WTC11 (cell line): ENCODE results near the gene ALG1L2. TPM values are rescaled to one million over a fixed set of nuclear protein-coding genes. Genes with fewer than 3 reads are reported as not detected.

Experiments
- ATAC-seq: fragments of 200-7000 bp; cut with Tn5 transposase; 2 replicates; pipeline ENCODE4 v1.10.0; 2021; ENCODE audit warnings: mild to moderate bottlenecking, moderate library complexity
- Bru-seq: library from RNA; stranded (reverse); fragments of 400-500 nt; gene quantifications from one replicate; lab custom pipeline; 2021; lab: Mats Ljungman, UMichigan
- CTCF ChIA-PET: fragments of 300-600 bp; sonication (Branson Sonifier 250); formaldehyde crosslinking; loops from one replicate; lab custom pipeline; 2021; ENCODE audit warnings: antibody characterized with exemption; lab: Charles Lee
- POLR2A ChIA-PET: fragments of 350-600 bp; sonication (Branson Sonifier 250); formaldehyde crosslinking; loops from one replicate; lab custom pipeline; 2021; ENCODE audit warnings: antibody characterized with exemption; lab: Charles Lee
- DNase-seq: peaks from one replicate; pipeline ENCODE4 v3.0.0; 2021; ENCODE audit warnings: low spot score
- H3K27ac Mint-ChIP-seq: 2 replicates; pipeline ENCODE4 v1.8.0; 2021; ENCODE audit warnings: mixed read lengths
- H3K27me3 Mint-ChIP-seq: 2 replicates; pipeline ENCODE4 v1.8.0; 2021; ENCODE audit warnings: low read depth, mild to moderate bottlenecking, moderate library complexity, mixed read lengths
- H3K36me3 Mint-ChIP-seq: 2 replicates; pipeline ENCODE4 v1.8.0; 2021; ENCODE audit warnings: mixed read lengths
- H3K4me1 Mint-ChIP-seq: 2 replicates; pipeline ENCODE4 v1.8.0; 2022; ENCODE audit warnings: mixed read lengths
- H3K4me3 Mint-ChIP-seq: 2 replicates; pipeline ENCODE4 v1.8.0; 2021; ENCODE audit warnings: mild to moderate bottlenecking, moderate library complexity, mixed read lengths
- H3K9me3 Mint-ChIP-seq: 2 replicates; pipeline ENCODE4 v1.8.0; 2021; ENCODE audit warnings: mixed read lengths
- CBFB ChIP-seq: sonication (generic); formaldehyde crosslinking; IDR thresholded peaks from 2 replicates; pipeline ENCODE4 v1.8.1; 2022; ENCODE audit warnings: mild to moderate bottlenecking, low read depth, missing genetic modification reagents
- CDX4 ChIP-seq: fragments of 250-450 bp; sonication (Bioruptor Pico); IDR thresholded peaks from 2 replicates; pipeline ENCODE4 v1.9.0; 2021; ENCODE audit warnings: moderate library complexity, mild to moderate bottlenecking, inconsistent platforms, borderline replicate concordance
- E2F1 ChIP-seq: sonication (generic); formaldehyde crosslinking; IDR thresholded peaks from 2 replicates; pipeline ENCODE4 v1.8.0; 2022; ENCODE audit warnings: mild to moderate bottlenecking, missing genetic modification reagents
- GRHL2 ChIP-seq: fragments of 250-450 bp; sonication (Bioruptor Pico); IDR thresholded peaks from 2 replicates; pipeline ENCODE4 v1.8.0; 2022; ENCODE audit warnings: mild to moderate bottlenecking, moderate library complexity; ENCODE audit not compliant: insufficient replicate concordance, severe bottlenecking
- NFATC4 ChIP-seq: fragments of 250-450 bp; sonication (Bioruptor Pico); IDR thresholded peaks from 2 replicates; pipeline ENCODE4 v1.9.0; 2021; ENCODE audit warnings: mild to moderate bottlenecking
- NFYB ChIP-seq: sonication (generic); formaldehyde crosslinking; conservative IDR thresholded peaks from 2 replicates; pipeline ENCODE4 v1.8.0; 2022; ENCODE audit warnings: low read depth, missing genetic modification reagents
- OVOL2 ChIP-seq: fragments of 250-450 bp; sonication (Bioruptor Pico); IDR thresholded peaks from 2 replicates; pipeline ENCODE4 v1.9.0; 2021; ENCODE audit warnings: mild to moderate bottlenecking, borderline replicate concordance
- PREB ChIP-seq: sonication (generic); formaldehyde crosslinking; IDR thresholded peaks from 2 replicates; pipeline ENCODE4 v1.8.1; 2022; ENCODE audit warnings: mild to moderate bottlenecking, missing genetic modification reagents, moderate library complexity, borderline replicate concordance
- PRRX2 ChIP-seq: fragments of 250-450 bp; sonication (Bioruptor Pico); IDR thresholded peaks from 2 replicates; pipeline ENCODE4 v1.8.0; 2021; ENCODE audit warnings: mild to moderate bottlenecking
- RELA ChIP-seq: sonication (generic); formaldehyde crosslinking; IDR thresholded peaks from 2 replicates; pipeline ENCODE4 v1.8.1; 2022; ENCODE audit warnings: missing genetic modification reagents, mild to moderate bottlenecking, borderline replicate concordance
- SMAD3 ChIP-seq: sonication (generic); formaldehyde crosslinking; IDR thresholded peaks from 2 replicates; pipeline ENCODE4 v1.8.0; 2022; ENCODE audit warnings: missing genetic modification reagents, mild to moderate bottlenecking, borderline replicate concordance
- USF1 ChIP-seq: sonication (generic); formaldehyde crosslinking; IDR thresholded peaks from 2 replicates; pipeline ENCODE4 v1.8.0; 2022; ENCODE audit warnings: mild to moderate bottlenecking, missing genetic modification reagents
- ZNF138 ChIP-seq: sonication (generic); formaldehyde crosslinking; conservative IDR thresholded peaks from 2 replicates; pipeline ENCODE4 v1.8.1; 2022; ENCODE audit warnings: mild to moderate bottlenecking, moderate library complexity, missing genetic modification reagents
- ZNF219 ChIP-seq: sonication (generic); formaldehyde crosslinking; IDR thresholded peaks from 2 replicates; pipeline ENCODE4 v1.8.0; 2023; ENCODE audit warnings: missing genetic modification reagents, mild to moderate bottlenecking, borderline replicate concordance
- ZSCAN18 ChIP-seq: fragments of 250-450 bp; sonication (Bioruptor Pico); IDR thresholded peaks from 2 replicates; pipeline ENCODE4 v2.1.2; 2022; ENCODE audit warnings: mild to moderate bottlenecking, moderate library complexity
- long read RNA-seq, 3 experiments: library from RNA in 1 of 3; library from capped mRNA in 1 of 3; library from polyadenylated mRNA in 1 of 3; unstranded in 2 of 3; stranded (forward) in 1 of 3; transcript quantifications; one replicate each; pipeline ENCODE4 v2.0.0, GENCODE V29; 2021
- total RNA-seq: library from RNA; stranded (reverse); gene quantifications from 3 replicates; pipeline ENCODE4 v1.2.3, GENCODE V29; 2021
- TF ChIP-seq, protein P1 (sequence below): sonication (generic); formaldehyde crosslinking; IDR thresholded peaks from 2 replicates; pipeline ENCODE4 v1.8.0; 2022; ENCODE audit warnings: missing genetic modification reagents
- TF ChIP-seq, protein P2 (sequence below): sonication (generic); formaldehyde crosslinking; IDR thresholded peaks from 2 replicates; pipeline ENCODE4 v1.8.1; 2023; ENCODE audit warnings: mild to moderate bottlenecking, missing genetic modification reagents, borderline replicate concordance
- TF ChIP-seq, protein P3 (sequence below): fragments of 250-450 bp; sonication (Bioruptor Pico); IDR thresholded peaks from 2 replicates; pipeline ENCODE4 v1.9.0; 2021; ENCODE audit warnings: mild to moderate bottlenecking
- TF ChIP-seq, protein P4 (sequence below): sonication (generic); formaldehyde crosslinking; IDR thresholded peaks from 2 replicates; pipeline ENCODE4 v1.8.1; 2023; ENCODE audit warnings: mild to moderate bottlenecking, missing genetic modification reagents

The ALG1L2 gene
- total RNA-seq (0.82 to 2.1 TPM (median 0.89 TPM) in 3 replicates), Bru-seq, nascent RNA (percentile 22 among the genes with signal in this experiment)
- long read RNA-seq, experiment 1: 0 reads
- long read RNA-seq, experiment 2, partial matches to known transcripts: 0 of 1 reads
- long read RNA-seq, experiment 2, other reads (novel, unspliced or antisense): 1 of 1 reads
- long read RNA-seq, experiment 3: 0 reads

DNA sequence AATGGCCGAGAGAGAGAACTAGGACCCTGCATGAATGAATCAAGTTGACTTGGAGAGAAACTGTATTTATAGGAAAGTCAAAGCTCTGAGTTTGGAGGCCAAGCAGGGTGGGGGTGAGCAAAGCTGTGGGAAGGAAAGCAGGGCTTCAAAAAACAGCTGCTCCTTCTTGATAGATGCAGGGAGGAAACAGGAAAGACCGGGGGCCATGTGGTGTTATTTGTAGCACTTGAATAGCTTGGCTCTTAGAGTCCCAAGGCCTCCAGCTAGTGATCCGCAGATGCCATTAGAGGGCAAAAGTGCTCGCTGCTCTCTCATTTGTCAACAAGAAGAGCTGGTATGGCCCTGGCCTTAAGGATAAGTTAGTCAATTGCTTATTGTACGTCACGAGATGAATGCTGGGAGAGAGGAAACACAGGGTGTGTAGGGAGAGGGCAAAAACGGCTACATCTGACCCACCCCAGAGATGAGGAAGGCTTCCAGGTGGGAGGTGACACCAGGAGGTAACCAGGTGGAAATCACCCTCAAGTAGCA is at the start of gene ALG1L2:
Gene ALG1L2 (plus strand): TSS at position 481 of the 531 bp plus-strand sequence. CDS start 186 bp downstream, outside the sequence.
- ChIA-PET CTCF (no interaction called here), POLR2A (no interaction called here)
- Mint-ChIP-seq H3K4me3 (no peak within 1 kb of the TSS), H3K9me3 (no peaks in the 10 kb centered on the region), H3K4me1 (no peaks in the 10 kb centered on the region), H3K27me3 (no peaks in the 10 kb centered on the region; the same call in 1 of the 2 replicates), H3K36me3 (no peaks in the 10 kb centered on the region), H3K27ac (no peak within 1 kb of the TSS)
- ATAC-seq: no peak
- no peak for DNase-seq
- TF ChIP-seq, protein P1, sequence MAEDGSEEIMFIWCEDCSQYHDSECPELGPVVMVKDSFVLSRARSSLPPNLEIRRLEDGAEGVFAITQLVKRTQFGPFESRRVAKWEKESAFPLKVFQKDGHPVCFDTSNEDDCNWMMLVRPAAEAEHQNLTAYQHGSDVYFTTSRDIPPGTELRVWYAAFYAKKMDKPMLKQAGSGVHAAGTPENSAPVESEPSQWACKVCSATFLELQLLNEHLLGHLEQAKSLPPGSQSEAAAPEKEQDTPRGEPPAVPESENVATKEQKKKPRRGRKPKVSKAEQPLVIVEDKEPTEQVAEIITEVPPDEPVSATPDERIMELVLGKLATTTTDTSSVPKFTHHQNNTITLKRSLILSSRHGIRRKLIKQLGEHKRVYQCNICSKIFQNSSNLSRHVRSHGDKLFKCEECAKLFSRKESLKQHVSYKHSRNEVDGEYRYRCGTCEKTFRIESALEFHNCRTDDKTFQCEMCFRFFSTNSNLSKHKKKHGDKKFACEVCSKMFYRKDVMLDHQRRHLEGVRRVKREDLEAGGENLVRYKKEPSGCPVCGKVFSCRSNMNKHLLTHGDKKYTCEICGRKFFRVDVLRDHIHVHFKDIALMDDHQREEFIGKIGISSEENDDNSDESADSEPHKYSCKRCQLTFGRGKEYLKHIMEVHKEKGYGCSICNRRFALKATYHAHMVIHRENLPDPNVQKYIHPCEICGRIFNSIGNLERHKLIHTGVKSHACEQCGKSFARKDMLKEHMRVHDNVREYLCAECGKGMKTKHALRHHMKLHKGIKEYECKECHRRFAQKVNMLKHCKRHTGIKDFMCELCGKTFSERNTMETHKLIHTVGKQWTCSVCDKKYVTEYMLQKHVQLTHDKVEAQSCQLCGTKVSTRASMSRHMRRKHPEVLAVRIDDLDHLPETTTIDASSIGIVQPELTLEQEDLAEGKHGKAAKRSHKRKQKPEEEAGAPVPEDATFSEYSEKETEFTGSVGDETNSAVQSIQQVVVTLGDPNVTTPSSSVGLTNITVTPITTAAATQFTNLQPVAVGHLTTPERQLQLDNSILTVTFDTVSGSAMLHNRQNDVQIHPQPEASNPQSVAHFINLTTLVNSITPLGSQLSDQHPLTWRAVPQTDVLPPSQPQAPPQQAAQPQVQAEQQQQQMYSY (CRISPR knock-in tag): no peak
- TF ChIP-seq, protein P2, sequence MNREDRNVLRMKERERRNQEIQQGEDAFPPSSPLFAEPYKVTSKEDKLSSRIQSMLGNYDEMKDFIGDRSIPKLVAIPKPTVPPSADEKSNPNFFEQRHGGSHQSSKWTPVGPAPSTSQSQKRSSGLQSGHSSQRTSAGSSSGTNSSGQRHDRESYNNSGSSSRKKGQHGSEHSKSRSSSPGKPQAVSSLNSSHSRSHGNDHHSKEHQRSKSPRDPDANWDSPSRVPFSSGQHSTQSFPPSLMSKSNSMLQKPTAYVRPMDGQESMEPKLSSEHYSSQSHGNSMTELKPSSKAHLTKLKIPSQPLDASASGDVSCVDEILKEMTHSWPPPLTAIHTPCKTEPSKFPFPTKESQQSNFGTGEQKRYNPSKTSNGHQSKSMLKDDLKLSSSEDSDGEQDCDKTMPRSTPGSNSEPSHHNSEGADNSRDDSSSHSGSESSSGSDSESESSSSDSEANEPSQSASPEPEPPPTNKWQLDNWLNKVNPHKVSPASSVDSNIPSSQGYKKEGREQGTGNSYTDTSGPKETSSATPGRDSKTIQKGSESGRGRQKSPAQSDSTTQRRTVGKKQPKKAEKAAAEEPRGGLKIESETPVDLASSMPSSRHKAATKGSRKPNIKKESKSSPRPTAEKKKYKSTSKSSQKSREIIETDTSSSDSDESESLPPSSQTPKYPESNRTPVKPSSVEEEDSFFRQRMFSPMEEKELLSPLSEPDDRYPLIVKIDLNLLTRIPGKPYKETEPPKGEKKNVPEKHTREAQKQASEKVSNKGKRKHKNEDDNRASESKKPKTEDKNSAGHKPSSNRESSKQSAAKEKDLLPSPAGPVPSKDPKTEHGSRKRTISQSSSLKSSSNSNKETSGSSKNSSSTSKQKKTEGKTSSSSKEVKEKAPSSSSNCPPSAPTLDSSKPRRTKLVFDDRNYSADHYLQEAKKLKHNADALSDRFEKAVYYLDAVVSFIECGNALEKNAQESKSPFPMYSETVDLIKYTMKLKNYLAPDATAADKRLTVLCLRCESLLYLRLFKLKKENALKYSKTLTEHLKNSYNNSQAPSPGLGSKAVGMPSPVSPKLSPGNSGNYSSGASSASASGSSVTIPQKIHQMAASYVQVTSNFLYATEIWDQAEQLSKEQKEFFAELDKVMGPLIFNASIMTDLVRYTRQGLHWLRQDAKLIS (CRISPR knock-in tag): no peak
- TF ChIP-seq E2F1 (CRISPR knock-in tag): no peak
- no peak for TF ChIP-seq PREB (CRISPR knock-in tag)
- TF ChIP-seq ZNF138 (CRISPR knock-in tag): no peak
- no peak for TF ChIP-seq ZNF219 (CRISPR knock-in tag)
- no peak for TF ChIP-seq OVOL2
- TF ChIP-seq NFATC4 (CRISPR knock-in tag): no peak
- TF ChIP-seq, protein P3, sequence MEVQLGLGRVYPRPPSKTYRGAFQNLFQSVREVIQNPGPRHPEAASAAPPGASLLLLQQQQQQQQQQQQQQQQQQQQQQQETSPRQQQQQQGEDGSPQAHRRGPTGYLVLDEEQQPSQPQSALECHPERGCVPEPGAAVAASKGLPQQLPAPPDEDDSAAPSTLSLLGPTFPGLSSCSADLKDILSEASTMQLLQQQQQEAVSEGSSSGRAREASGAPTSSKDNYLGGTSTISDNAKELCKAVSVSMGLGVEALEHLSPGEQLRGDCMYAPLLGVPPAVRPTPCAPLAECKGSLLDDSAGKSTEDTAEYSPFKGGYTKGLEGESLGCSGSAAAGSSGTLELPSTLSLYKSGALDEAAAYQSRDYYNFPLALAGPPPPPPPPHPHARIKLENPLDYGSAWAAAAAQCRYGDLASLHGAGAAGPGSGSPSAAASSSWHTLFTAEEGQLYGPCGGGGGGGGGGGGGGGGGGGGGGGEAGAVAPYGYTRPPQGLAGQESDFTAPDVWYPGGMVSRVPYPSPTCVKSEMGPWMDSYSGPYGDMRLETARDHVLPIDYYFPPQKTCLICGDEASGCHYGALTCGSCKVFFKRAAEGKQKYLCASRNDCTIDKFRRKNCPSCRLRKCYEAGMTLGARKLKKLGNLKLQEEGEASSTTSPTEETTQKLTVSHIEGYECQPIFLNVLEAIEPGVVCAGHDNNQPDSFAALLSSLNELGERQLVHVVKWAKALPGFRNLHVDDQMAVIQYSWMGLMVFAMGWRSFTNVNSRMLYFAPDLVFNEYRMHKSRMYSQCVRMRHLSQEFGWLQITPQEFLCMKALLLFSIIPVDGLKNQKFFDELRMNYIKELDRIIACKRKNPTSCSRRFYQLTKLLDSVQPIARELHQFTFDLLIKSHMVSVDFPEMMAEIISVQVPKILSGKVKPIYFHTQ: no peak
- no peak for TF ChIP-seq CDX4 (CRISPR knock-in tag)
- no peak for TF ChIP-seq RELA (CRISPR knock-in tag)
- no peak for TF ChIP-seq SMAD3 (CRISPR knock-in tag)
- TF ChIP-seq PRRX2 (CRISPR knock-in tag): no peak
- TF ChIP-seq GRHL2 (CRISPR knock-in tag): no peak
- no peak for TF ChIP-seq NFYB (CRISPR knock-in tag)
- TF ChIP-seq, protein P4, sequence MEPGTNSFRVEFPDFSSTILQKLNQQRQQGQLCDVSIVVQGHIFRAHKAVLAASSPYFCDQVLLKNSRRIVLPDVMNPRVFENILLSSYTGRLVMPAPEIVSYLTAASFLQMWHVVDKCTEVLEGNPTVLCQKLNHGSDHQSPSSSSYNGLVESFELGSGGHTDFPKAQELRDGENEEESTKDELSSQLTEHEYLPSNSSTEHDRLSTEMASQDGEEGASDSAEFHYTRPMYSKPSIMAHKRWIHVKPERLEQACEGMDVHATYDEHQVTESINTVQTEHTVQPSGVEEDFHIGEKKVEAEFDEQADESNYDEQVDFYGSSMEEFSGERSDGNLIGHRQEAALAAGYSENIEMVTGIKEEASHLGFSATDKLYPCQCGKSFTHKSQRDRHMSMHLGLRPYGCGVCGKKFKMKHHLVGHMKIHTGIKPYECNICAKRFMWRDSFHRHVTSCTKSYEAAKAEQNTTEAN (CRISPR knock-in tag): no peak
- TF ChIP-seq ZSCAN18: no peak
- TF ChIP-seq USF1: no peak
- no peak for TF ChIP-seq CBFB (CRISPR knock-in tag)
